Activated CD4-positive, alpha-beta T cell treated with anti-CD3 and anti-CD28 coated beads, Interleukin-2, amount 10 ng/mL, durations not matched to agents 7 days and 5 days (primary cell): Measurements from ENCODE around the gene CFAP54. TPM values are rescaled to one million over a fixed set of nuclear protein-coding genes. Genes with fewer than 3 reads are reported as not detected.
"Not testable (repeated sequence)": the region's sequence is repeated elsewhere in the genome, so short reads cannot be mapped to it uniquely, and the experiment has no call there.

Experiments used
- CTCF ChIA-PET: fragments of 350-600 bp; sonication (Branson Sonifier 250); formaldehyde crosslinking; loops from one replicate; lab custom pipeline; 2021; ENCODE audit warnings: antibody characterized with exemption; lab: Charles Lee
- POLR2A ChIA-PET: fragments of 350-600 bp; sonication (Branson Sonifier 250); formaldehyde crosslinking; loops from one replicate; lab custom pipeline; 2021; ENCODE audit warnings: antibody characterized with exemption; lab: Charles Lee
- DNase-seq: peaks from one replicate; pipeline ENCODE4 v3.0.0-alpha.2; 2020
- H3K27ac Mint-ChIP-seq: one replicate; pipeline ENCODE4 v1.8.0; 2021; ENCODE audit warnings: mild to moderate bottlenecking, moderate library complexity, mixed read lengths
- H3K27me3 Mint-ChIP-seq: one replicate; pipeline ENCODE4 v1.8.0; 2021; ENCODE audit warnings: mixed read lengths
- H3K36me3 Mint-ChIP-seq: one replicate; pipeline ENCODE4 v1.8.0; 2021; ENCODE audit warnings: low read depth, mixed read lengths
- H3K4me1 Mint-ChIP-seq: one replicate; pipeline ENCODE4 v1.8.0; 2021; ENCODE audit warnings: mixed read lengths
- H3K4me3 Mint-ChIP-seq: one replicate; pipeline ENCODE4 v1.8.0; 2021; ENCODE audit warnings: mild to moderate bottlenecking, moderate library complexity, mixed read lengths
- H3K9me3 Mint-ChIP-seq: one replicate; pipeline ENCODE4 v1.8.0; 2021; ENCODE audit warnings: mixed read lengths
- total RNA-seq, 2 experiments: library from RNA; stranded (reverse); gene quantifications; one replicate each; pipeline ENCODE4 v1.2.3, GENCODE V29; 2021

The CFAP54 gene
- total RNA-seq, 2 experiments from 2014 or later: 0.23 to 0.40 TPM

GRCh38 chr12:96606134-96606533 lies 116.8 kb downstream of the CFAP54 start:
- H3K27me3 Mint-ChIP-seq: peaks cover 19% of the 10 kb centered on the region
- ChIA-PET POLR2A (no interaction called here), CTCF (interaction anchor here (0.9 to 2.1 kb wide), 2 partner anchors 10 to 14 kb away, joined by 3 to 5 read pairs; no protein-coding TSS in a partner anchor)
- H3K4me1 Mint-ChIP-seq: no peaks in the 10 kb centered on the region
- H3K36me3 Mint-ChIP-seq: no peaks in the 10 kb centered on the region
- no peak overlapping the region for H3K4me3 Mint-ChIP-seq
- DNase-seq: no peak
- no peak overlapping the region for H3K27ac Mint-ChIP-seq
- H3K9me3 Mint-ChIP-seq: no peaks in the 10 kb centered on the region

GRCh38 chr12:96606644-96607043 lies 117.3 kb downstream of the CFAP54 start:
- Mint-ChIP-seq H3K9me3 (no peaks in the 10 kb centered on the region), H3K27me3 (peaks cover 19% of the 10 kb centered on the region), H3K27ac (no peak overlapping the region), H3K4me3 (no peak overlapping the region), H3K4me1 (no peaks in the 10 kb centered on the region), H3K36me3 (no peaks in the 10 kb centered on the region)
- DNase-seq: no peak
- POLR2A ChIA-PET: no interaction called here
- CTCF ChIA-PET: interaction anchor here (0.9 to 2.1 kb wide), 2 partner anchors 10 to 13 kb away, joined by 3 to 5 read pairs; no protein-coding TSS in a partner anchor

- CTCF ChIA-PET: interaction anchor here (0.6 to 1.7 kb wide), 2 partner anchors 10 to 388 kb away, joined by 5 read pairs; no protein-coding TSS in a partner anchor
Measured at GRCh38 chr12:96617178-96617577, 127.8 kb downstream of the CFAP54 start.

DNA sequence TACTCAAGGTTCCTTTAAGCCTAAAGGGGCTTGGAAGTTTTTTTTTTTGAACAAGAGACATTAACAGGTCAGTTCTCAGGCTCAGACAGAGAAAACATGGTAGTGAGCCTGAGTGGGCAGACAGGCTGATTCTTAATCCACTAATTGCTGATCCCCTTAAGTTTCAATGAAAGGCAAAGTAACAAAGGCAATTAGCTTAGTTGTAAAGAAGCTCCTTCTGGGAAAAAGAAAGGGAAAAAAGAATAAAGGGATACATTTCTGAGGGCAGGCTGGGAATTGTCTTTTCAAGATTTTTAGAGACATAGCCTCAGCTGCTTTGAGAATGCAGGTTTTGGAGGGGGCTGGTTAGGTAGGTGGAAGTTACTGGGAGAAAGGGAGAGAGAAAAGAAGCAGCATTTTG lies 133.8 kb downstream of the CFAP54 start:
- no peak overlapping the region for H3K4me3 Mint-ChIP-seq
- no peak overlapping the region for H3K27ac Mint-ChIP-seq
- H3K4me1 Mint-ChIP-seq: no peaks in the 10 kb centered on the region
- DNase-seq: no peak
- H3K9me3 Mint-ChIP-seq: no peaks in the 10 kb centered on the region
- peaks cover 6% of the 10 kb centered on the region for H3K27me3 Mint-ChIP-seq
- H3K36me3 Mint-ChIP-seq: no peaks in the 10 kb centered on the region
- CTCF ChIA-PET: no interaction called here
- POLR2A ChIA-PET: no interaction called here

More at GRCh38 chr12:96617178-96617577, 127.8 kb downstream of the CFAP54 start:
- Mint-ChIP-seq H3K27ac (no peak overlapping the region), H3K4me1 (no peaks in the 10 kb centered on the region), H3K4me3 (no peak overlapping the region), H3K36me3 (no peaks in the 10 kb centered on the region), H3K27me3 (peaks cover 2% of the 10 kb centered on the region), H3K9me3 (no peaks in the 10 kb centered on the region)
- POLR2A ChIA-PET: no interaction called here
- DNase-seq: peak; percentile 7

DNA sequence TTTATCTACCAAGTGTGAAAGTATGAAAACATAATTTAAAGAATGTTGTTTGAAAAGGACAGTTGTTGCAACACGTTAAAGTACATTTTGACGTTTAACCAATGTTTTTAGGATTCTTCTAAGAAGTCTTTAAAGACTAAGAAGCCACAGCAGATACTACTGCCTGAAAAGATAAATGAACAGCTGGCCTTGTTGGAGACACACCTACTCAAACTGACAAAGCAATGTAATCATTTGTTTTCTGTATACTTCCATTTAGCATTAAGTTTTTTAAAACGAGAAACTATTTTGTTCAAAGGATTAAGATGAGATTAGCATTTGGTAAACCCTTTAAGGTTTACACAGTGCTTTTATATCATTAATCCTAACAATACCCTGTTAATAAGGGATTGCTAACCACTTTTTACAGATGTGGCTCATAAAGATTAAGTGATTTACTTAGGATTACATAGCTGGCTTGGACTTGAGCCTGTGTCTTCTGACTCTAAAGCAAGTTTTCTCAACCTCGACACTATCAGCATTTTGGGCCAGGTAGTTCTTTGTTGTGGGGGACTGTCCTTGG lies 134.4 kb downstream of the CFAP54 start:
- no peaks in the 10 kb centered on the region for H3K9me3 Mint-ChIP-seq
- DNase-seq: no peak
- peaks cover 6% of the 10 kb centered on the region for H3K27me3 Mint-ChIP-seq
- no peaks in the 10 kb centered on the region for H3K36me3 Mint-ChIP-seq
- no peaks in the 10 kb centered on the region for H3K4me1 Mint-ChIP-seq
- ChIA-PET CTCF (no interaction called here), POLR2A (no interaction called here)
- no peak overlapping the region for H3K4me3 Mint-ChIP-seq
- H3K27ac Mint-ChIP-seq: no peak overlapping the region

GRCh38 chr12:96635844-96636243 lies 146.5 kb downstream of the CFAP54 start:
- no peak overlapping the region for H3K27ac Mint-ChIP-seq
- H3K36me3 Mint-ChIP-seq: no peaks in the 10 kb centered on the region
- DNase-seq: no peak
- ChIA-PET POLR2A (no interaction called here), CTCF (no interaction called here)
- H3K4me1 Mint-ChIP-seq: no peaks in the 10 kb centered on the region
- peaks cover 3% of the 10 kb centered on the region for H3K27me3 Mint-ChIP-seq
- H3K9me3 Mint-ChIP-seq: no peaks in the 10 kb centered on the region
- H3K4me3 Mint-ChIP-seq: no peak overlapping the region

- no peaks in the 10 kb centered on the region for H3K9me3 Mint-ChIP-seq
- CTCF ChIA-PET: no interaction called here
- no peaks in the 10 kb centered on the region for H3K4me1 Mint-ChIP-seq
- no peak overlapping the region for H3K4me3 Mint-ChIP-seq
- DNase-seq: no peak
- POLR2A ChIA-PET: no interaction called here
- peaks cover 3% of the 10 kb centered on the region for H3K27me3 Mint-ChIP-seq
- no peak overlapping the region for H3K27ac Mint-ChIP-seq
- no peaks in the 10 kb centered on the region for H3K36me3 Mint-ChIP-seq
Measured at GRCh38 chr12:96636895-96637294, 147.5 kb downstream of the CFAP54 start.

DNA sequence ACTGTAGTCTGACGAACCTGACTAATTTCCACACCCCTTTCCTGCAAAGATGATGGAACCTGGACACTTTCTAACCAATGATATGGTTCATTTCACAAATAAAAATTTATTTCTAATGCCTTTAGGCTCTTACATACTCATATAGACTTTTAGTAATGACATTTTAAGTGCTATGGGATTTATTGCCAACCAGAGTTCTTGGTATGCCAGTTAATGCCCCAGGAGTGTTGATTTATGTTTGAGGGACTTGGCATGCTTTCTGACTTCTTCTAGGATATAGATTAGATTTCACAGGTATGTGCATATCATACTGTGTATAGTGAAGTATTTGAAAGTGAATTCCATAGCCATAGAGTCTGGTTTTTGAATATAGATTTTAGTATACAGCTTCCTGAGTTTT lies 159.5 kb downstream of the CFAP54 start:
- Mint-ChIP-seq H3K27ac (no peak overlapping the region), H3K4me3 (no peak overlapping the region), H3K36me3 (no peaks in the 10 kb centered on the region), H3K4me1 (no peaks in the 10 kb centered on the region), H3K9me3 (peaks cover 4% of the 10 kb centered on the region), H3K27me3 (no peaks in the 10 kb centered on the region)
- DNase-seq: no peak
- ChIA-PET POLR2A (no interaction called here), CTCF (interaction anchor here (0.5 kb wide), 1 partner anchor 32 kb away, joined by 7 read pairs; no protein-coding TSS in a partner anchor)

- DNase-seq: no peak
- CTCF ChIA-PET: no interaction called here
Measured at GRCh38 chr12:96652870-96653269, 163.5 kb downstream of the CFAP54 start.

GRCh38 chr12:96658075-96658474 lies 168.7 kb downstream of the CFAP54 start:
- Mint-ChIP-seq H3K9me3 (no peaks in the 10 kb centered on the region), H3K4me3 (no peak overlapping the region), H3K27me3 (peaks cover 2% of the 10 kb centered on the region), H3K27ac (no peak overlapping the region), H3K4me1 (no peaks in the 10 kb centered on the region), H3K36me3 (no peaks in the 10 kb centered on the region)
- CTCF ChIA-PET: no interaction called here
- POLR2A ChIA-PET: no interaction called here
- DNase-seq: no peak

More at GRCh38 chr12:96652870-96653269, 163.5 kb downstream of the CFAP54 start:
- Mint-ChIP-seq H3K36me3 (no peaks in the 10 kb centered on the region), H3K27ac (no peak overlapping the region), H3K9me3 (no peaks in the 10 kb centered on the region), H3K4me3 (no peak overlapping the region), H3K4me1 (no peaks in the 10 kb centered on the region), H3K27me3 (peaks cover 2% of the 10 kb centered on the region)
- POLR2A ChIA-PET: interaction anchor here (0.6 kb wide), 1 partner anchor 21 kb away, joined by 8 read pairs; no protein-coding TSS in a partner anchor

DNA sequence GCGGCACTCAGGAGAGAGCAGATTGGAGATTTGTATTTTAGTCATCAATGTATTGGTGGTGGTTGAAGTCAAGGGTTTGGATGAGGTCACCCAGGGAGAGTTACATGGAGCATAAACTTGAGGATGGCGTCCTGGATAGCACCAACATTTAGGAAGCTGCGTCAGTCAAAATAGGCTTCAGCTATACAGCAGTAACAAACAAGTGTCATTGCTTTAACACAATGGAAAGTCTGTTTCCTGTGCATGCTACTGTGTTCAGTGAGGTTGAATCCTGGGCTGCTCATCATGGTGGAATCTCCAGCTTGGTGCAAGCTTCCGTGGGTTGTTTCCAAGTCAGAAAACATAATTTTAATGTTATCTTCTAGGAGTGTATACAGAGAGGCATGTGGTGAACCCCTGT lies 180.4 kb downstream of the CFAP54 start:
- no peak overlapping the region for H3K4me3 Mint-ChIP-seq
- no peaks in the 10 kb centered on the region for H3K36me3 Mint-ChIP-seq
- no peak for DNase-seq
- H3K27me3 Mint-ChIP-seq: peaks cover 12% of the 10 kb centered on the region
- no peaks in the 10 kb centered on the region for H3K9me3 Mint-ChIP-seq
- ChIA-PET POLR2A (no interaction called here), CTCF (no interaction called here)
- H3K4me1 Mint-ChIP-seq: no peaks in the 10 kb centered on the region
- no peak overlapping the region for H3K27ac Mint-ChIP-seq

DNA sequence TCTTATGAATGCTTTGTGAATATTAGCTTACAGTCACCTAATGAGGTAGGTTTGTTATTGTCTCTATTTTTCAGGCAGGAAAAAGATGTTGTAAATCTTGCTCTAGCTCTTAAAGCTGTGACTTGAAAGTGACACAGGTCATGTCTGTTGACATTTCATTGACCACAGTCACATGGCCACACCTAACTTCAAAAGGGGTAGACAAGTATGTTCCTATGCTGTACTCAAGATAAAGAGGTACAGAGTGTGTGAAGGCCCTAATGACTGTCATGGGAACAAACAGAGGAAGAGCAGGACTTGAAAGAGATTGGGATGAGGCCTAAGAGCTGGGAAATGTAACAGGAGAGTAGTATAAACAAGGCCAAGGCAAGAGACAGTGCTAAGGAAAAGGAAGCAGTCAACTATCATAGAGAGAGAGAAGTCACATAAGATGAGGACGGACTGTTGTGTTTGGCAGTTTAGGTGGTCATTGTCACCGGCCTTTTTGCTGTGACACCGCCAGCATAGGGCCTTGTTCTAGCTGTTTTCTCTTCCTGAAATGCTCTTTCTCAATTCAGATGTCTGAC lies 181.0 kb downstream of the CFAP54 start:
- CTCF ChIA-PET: no interaction called here
- H3K9me3 Mint-ChIP-seq: no peaks in the 10 kb centered on the region
- H3K4me3 Mint-ChIP-seq: no peak overlapping the region
- no peaks in the 10 kb centered on the region for H3K36me3 Mint-ChIP-seq
- POLR2A ChIA-PET: interaction anchor here (0.5 kb wide), 1 partner anchor 18 kb away, joined by 3 read pairs; no protein-coding TSS in a partner anchor
- H3K27ac Mint-ChIP-seq: no peak overlapping the region
- no peaks in the 10 kb centered on the region for H3K4me1 Mint-ChIP-seq
- no peak for DNase-seq
- peaks cover 9% of the 10 kb centered on the region for H3K27me3 Mint-ChIP-seq

- H3K27me3 Mint-ChIP-seq: peaks cover 14% of the 10 kb centered on the region
- H3K4me3 Mint-ChIP-seq, DNase-seq, POLR2A ChIA-PET, H3K27ac Mint-ChIP-seq, CTCF ChIA-PET, H3K36me3 Mint-ChIP-seq, H3K9me3 Mint-ChIP-seq, H3K4me1 Mint-ChIP-seq: not testable (repeated sequence)
Measured at GRCh38 chr12:96675519-96675918, 186.1 kb downstream of the CFAP54 start.
